Ovary (tissue), 3 donors: Measurements from ENCODE around the gene TNS1.

Experiments
- EP300 ChIP-seq: sonication (generic); formaldehyde crosslinking; IDR thresholded peaks from one replicate; pipeline ENCODE4 v1.6.1; 2017; ENCODE audit warnings: antibody characterized with exemption
- POLR2A ChIP-seq: fragments of 450-650 bp; IDR thresholded peaks from one replicate; pipeline ENCODE4 v1.6.1; 2017; ENCODE audit warnings: antibody characterized with exemption, mild to moderate bottlenecking, moderate library complexity
- TF ChIP-seq, protein P1 (sequence below), 3 donors: fragments of 450-650 bp in 2 of 3; fragments of 200-600 bp in 1 of 3; IDR thresholded peaks; one replicate each; pipeline versions ENCODE4 v1.5.1 to v1.8.0; 2016 to 2022; ENCODE audit warnings: antibody characterized with exemption in 3 of 3, mild to moderate bottlenecking in 1 of 3
- donor health status: DM: no; HTN: no; CAD: no.

DNA sequence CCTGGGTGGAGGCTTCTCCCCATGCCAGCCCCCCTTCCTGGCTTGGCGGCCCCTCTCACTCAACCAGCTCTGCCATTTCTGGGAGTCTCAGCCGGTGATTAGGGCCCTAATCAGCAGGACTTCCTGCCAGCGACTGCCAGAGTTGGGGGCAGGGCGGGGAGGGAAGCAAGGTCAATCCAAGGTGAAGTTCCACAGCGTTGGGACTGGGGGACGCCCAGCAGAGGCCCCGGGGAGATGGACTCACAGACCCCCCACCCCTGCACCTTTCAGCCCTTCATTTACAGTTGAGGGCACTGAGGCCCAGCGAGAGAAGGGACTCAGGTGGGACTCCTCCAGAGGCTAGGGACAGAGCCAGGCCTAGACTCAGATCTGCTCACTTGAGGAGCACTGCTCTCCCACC is 65.3 kb downstream of the TNS1 start:
- TF ChIP-seq, protein P1, sequence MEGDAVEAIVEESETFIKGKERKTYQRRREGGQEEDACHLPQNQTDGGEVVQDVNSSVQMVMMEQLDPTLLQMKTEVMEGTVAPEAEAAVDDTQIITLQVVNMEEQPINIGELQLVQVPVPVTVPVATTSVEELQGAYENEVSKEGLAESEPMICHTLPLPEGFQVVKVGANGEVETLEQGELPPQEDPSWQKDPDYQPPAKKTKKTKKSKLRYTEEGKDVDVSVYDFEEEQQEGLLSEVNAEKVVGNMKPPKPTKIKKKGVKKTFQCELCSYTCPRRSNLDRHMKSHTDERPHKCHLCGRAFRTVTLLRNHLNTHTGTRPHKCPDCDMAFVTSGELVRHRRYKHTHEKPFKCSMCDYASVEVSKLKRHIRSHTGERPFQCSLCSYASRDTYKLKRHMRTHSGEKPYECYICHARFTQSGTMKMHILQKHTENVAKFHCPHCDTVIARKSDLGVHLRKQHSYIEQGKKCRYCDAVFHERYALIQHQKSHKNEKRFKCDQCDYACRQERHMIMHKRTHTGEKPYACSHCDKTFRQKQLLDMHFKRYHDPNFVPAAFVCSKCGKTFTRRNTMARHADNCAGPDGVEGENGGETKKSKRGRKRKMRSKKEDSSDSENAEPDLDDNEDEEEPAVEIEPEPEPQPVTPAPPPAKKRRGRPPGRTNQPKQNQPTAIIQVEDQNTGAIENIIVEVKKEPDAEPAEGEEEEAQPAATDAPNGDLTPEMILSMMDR (IDR thresholded peaks at IDR 0.05) = no peak
- TF ChIP-seq POLR2A = no peak
- TF ChIP-seq EP300 = no peak
